ENCODE results near the gene ARVCF. TPM values are rescaled to one million over a fixed set of nuclear protein-coding genes. Genes with fewer than 3 reads are reported as not detected.

ARVCF gene
- total and polyA plus RNA-seq, 9 of the 15 experiments (the other 6 are each of a cell fraction or from before 2014, with no cell fraction given) = 0.03 to 97.4 (median 15.6) TPM

DNA sequence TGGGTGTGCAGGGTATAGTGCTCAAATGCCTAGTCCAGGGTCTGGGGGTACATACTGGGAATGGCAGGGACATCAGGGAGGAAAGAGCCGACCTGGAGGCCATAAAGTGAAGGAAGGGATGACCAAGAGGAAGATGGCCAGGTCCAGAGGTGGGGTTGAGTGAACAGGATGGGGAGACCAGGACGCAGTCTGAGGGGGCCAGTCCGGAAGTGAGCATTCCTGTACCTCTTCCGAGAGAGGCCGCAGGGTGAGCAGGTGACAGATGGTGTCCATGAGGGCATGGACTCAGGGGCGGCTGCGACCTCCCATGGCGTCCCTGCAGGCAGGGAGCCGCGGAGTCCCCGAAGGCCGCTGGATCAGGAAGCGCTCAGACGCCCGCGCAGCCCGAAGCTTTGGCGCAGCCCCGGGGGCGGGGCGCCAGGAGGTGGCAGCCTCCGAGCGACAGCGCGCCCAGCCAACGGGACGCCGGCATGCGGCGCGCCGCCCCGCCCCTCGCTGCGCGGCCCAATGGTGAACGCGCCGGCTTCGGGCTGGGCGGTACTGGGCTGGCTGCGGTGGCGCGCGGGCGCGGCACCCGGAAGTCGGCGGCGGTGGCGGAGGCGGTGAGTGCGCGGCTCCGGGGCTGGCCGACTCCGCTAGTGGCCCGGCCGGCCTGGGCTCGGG is 4.0 kb upstream of the ARVCF start, which contains the start of gene TANGO2 (continued):
- TF ChIP-seq, protein P1, sequence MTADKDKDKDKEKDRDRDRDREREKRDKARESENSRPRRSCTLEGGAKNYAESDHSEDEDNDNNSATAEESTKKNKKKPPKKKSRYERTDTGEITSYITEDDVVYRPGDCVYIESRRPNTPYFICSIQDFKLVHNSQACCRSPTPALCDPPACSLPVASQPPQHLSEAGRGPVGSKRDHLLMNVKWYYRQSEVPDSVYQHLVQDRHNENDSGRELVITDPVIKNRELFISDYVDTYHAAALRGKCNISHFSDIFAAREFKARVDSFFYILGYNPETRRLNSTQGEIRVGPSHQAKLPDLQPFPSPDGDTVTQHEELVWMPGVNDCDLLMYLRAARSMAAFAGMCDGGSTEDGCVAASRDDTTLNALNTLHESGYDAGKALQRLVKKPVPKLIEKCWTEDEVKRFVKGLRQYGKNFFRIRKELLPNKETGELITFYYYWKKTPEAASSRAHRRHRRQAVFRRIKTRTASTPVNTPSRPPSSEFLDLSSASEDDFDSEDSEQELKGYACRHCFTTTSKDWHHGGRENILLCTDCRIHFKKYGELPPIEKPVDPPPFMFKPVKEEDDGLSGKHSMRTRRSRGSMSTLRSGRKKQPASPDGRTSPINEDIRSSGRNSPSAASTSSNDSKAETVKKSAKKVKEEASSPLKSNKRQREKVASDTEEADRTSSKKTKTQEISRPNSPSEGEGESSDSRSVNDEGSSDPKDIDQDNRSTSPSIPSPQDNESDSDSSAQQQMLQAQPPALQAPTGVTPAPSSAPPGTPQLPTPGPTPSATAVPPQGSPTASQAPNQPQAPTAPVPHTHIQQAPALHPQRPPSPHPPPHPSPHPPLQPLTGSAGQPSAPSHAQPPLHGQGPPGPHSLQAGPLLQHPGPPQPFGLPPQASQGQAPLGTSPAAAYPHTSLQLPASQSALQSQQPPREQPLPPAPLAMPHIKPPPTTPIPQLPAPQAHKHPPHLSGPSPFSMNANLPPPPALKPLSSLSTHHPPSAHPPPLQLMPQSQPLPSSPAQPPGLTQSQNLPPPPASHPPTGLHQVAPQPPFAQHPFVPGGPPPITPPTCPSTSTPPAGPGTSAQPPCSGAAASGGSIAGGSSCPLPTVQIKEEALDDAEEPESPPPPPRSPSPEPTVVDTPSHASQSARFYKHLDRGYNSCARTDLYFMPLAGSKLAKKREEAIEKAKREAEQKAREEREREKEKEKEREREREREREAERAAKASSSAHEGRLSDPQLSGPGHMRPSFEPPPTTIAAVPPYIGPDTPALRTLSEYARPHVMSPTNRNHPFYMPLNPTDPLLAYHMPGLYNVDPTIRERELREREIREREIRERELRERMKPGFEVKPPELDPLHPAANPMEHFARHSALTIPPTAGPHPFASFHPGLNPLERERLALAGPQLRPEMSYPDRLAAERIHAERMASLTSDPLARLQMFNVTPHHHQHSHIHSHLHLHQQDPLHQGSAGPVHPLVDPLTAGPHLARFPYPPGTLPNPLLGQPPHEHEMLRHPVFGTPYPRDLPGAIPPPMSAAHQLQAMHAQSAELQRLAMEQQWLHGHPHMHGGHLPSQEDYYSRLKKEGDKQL (CRISPR knock-in tag; IDR thresholded peaks at IDR 0.05; ENCODE audit: borderline replicate concordance) = no peak
- TF ChIP-seq NELFE (IDR thresholded peaks at IDR 0.05; ENCODE audit: insufficient read depth, insufficient read length) (no peak), ZNF41 (CRISPR knock-in tag; conservative IDR thresholded peaks at IDR 0.05) (peak; percentile 68; the same call in 1 of the 2 replicates), CBX2 (IDR thresholded peaks at IDR 0.05; ENCODE audit: insufficient read depth, low read length, poor library complexity, severe bottlenecking) (no peak), GATAD2A (IDR thresholded peaks at IDR 0.05) (no peak), TCFL5 (CRISPR knock-in tag; conservative IDR thresholded peaks at IDR 0.05) (no peak), CHD1 (IDR thresholded peaks at IDR 0.05; ENCODE audit: low read length) (no peak), ZNF764 (CRISPR knock-in tag; IDR thresholded peaks at IDR 0.05; ENCODE audit: low read depth) (peak; percentile 80; the same call in 1 of the 2 replicates), FOS (IDR thresholded peaks at IDR 0.05; ENCODE audit: extremely low read depth, insufficient read length) (no peak), ASH1L (IDR thresholded peaks at IDR 0.05; ENCODE audit: borderline replicate concordance, low read depth, partially characterized antibody) (no peak), U2AF1 (optimal IDR thresholded peaks at IDR 0.05; ENCODE audit: low read depth, low read length) (no peak), HNRNPH1 (optimal IDR thresholded peaks at IDR 0.05; ENCODE audit: low read depth, low read length) (no peak), MED1 (CRISPR knock-in tag; IDR thresholded peaks at IDR 0.05; ENCODE audit: borderline replicate concordance) (no peak), HIVEP1 (CRISPR knock-in tag; IDR thresholded peaks at IDR 0.05) (peak; percentile 53; the same call in 1 of the 2 replicates), TBL1XR1 (IDR thresholded peaks at IDR 0.05; ENCODE audit: low read length in 2 of 2) (peak in 1 of 2 experiments; percentile 5; a peak in 2 of 4 replicates), ZNF444 (CRISPR knock-in tag; IDR thresholded peaks at IDR 0.05) (no peak), ZNF239 (CRISPR knock-in tag; IDR thresholded peaks at IDR 0.05) (0 out of 2 replicates have a peak, but pooled peaks have one; percentile 58), ZBTB1 (CRISPR knock-in tag; IDR thresholded peaks at IDR 0.05; ENCODE audit: borderline replicate concordance, low read depth) (no peak)
- TF ChIP-seq, protein P2, sequence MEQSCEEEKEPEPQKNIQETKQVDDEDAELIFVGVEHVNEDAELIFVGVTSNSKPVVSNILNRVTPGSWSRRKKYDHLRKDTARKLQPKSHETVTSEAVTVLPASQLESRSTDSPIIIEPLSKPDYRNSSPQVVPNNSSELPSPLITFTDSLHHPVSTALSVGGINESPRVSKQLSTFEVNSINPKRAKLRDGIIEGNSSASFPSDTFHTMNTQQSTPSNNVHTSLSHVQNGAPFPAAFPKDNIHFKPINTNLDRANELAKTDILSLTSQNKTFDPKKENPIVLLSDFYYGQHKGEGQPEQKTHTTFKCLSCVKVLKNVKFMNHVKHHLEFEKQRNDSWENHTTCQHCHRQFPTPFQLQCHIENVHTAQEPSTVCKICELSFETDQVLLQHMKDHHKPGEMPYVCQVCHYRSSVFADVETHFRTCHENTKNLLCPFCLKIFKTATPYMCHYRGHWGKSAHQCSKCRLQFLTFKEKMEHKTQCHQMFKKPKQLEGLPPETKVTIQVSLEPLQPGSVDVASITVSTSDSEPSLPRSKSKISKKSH (CRISPR knock-in tag; IDR thresholded peaks at IDR 0.05) = no peak
- TF ChIP-seq, protein P3, sequence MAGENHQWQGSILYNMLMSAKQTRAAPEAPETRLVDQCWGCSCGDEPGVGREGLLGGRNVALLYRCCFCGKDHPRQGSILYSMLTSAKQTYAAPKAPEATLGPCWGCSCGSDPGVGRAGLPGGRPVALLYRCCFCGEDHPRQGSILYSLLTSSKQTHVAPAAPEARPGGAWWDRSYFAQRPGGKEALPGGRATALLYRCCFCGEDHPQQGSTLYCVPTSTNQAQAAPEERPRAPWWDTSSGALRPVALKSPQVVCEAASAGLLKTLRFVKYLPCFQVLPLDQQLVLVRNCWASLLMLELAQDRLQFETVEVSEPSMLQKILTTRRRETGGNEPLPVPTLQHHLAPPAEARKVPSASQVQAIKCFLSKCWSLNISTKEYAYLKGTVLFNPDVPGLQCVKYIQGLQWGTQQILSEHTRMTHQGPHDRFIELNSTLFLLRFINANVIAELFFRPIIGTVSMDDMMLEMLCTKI (IDR thresholded peaks at IDR 0.05; ENCODE audit: partially characterized antibody) = no peak

Measured in K562 (cell line).